HG03469 (cell line): Measurements from ENCODE around the gene MGP.

Experiments used
- ATAC-seq: cut with Tn5 transposase; IDR thresholded peaks from one replicate; pipeline ENCODE4 v1.9.1; 2021; ENCODE audit warnings: mild to moderate bottlenecking, moderate library complexity, moderate number of reproducible peaks; ENCODE audit not compliant: unreplicated experiment

The MGP gene

DNA sequence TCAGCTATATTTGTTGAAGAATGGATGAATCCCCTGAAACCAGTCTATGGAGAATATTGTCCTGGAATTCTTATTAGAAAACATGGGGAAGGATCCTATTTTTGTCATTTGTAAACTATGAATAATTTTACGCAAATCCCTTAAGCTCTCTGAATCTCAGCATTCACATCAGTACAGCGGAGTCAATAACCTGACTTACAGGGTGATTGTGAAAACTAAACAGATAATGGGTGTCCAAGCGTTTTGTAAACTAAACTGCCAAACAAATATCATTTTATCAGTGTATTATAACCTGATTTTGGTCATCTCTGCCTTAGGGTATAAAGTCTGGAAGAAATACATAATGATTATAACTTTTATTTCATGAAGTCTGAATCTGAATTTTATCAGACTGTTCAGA lies 52.3 kb downstream of the MGP start:
- no peak for ATAC-seq
